Stimulated activated CD8-positive, alpha-beta memory T cell treated with anti-CD3 and anti-CD28 coated beads, Interleukin-4, amount 100 ng/mL, for 24 hours (primary cell): Measurements from ENCODE around the gene SUPT5H.

Experiments
- DNase-seq: peaks from one replicate; pipeline ENCODE4 v3.0.0-alpha.2; 2020; ENCODE audit warnings: low read depth

SUPT5H gene

DNA sequence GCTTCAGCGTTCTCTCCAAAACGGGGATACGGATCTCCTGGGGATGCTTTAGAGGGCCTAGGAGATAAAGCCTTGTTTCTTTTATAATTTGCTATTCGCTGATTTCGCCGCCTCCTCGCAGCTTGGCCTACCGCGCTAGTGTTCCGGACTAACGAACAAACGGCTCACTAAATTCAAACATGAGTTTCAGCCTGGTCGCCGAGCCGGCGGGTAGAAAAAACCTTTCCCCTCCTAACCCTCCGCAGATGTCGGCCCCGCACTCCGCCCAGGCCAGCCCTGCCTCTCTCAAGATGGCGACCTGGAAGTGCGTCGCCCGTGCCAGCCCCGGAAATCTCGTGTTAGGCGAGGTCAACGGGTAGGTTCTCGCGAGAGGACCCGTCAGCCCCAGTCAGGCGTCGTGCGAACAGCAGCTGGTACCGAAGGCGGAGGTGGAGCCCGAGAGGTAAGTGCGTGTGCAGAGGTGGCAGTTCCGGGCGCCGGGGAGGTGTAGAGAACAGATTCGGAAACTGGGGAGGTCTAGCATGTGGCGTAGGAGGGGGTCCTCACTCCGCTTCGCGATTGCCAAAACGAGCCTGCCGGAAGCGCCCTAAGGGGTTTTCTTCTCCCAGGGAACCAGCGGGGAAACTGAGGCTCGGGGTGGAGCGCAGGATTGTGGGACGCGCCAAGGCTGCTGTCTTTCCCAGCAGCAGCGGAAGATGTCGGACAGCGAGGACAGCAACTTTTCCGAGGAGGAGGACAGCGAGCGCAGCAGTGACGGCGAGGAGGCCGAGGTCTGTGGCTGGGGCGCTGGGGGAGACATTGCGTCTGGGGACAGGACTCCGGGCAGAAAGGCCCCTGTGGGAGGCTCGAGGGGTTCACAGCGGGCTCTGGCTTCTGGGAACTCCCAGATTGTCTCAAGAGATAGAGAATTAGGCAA is at the start of gene SUPT5H:
TSS of gene SUPT5H (plus strand) at position 387 of the 916 bp plus-strand sequence. CDS start at position 696, 309 bp downstream.
- peak; percentile 96 for DNase-seq

DNA sequence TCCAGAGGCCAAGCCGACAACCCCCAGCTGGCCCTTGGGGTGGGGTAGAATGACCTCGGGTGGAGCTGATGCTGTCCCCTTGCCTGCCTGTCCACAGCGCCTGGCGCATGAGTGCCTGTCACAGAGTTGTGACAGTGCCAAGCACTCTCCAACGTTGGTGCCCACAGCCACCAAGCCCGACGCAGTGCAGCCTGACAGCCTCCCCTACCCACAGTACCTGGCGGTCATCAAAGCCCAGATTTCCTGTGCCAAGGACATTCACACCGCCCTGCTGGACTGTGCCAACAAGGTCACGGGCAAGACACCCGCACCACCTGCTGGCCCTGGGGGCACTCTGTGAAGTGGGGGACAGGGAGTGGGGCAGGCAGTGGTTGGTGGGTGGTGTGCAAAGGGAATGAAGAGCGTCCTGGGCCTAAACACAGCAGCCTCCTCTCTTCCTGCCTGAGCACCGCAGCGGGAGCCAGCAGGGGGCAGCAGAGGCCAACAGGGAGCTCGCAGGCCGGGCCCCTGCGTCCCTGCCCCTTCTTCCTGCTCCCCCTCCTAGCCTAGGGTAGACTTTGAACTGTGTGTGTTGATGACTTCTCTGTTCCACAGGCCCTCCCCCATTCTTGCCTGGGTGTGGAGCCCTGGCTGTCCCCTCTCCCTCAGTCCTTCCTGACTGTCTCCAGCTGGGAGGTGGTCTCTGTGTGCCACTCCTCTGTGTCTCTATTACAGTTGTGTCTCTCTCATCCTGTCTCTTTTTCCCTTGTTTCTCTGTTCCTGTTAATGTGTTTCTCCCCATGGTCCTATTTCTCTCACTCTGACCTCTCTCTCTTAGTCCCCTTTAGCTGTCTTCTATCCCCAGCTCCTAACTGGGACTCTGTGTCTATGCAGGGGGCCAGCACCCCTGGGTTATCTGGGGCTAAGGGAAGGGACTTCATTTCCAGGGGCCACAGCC is 47.8 kb upstream of the SUPT5H start:
- peak; percentile 89 for DNase-seq

DNA sequence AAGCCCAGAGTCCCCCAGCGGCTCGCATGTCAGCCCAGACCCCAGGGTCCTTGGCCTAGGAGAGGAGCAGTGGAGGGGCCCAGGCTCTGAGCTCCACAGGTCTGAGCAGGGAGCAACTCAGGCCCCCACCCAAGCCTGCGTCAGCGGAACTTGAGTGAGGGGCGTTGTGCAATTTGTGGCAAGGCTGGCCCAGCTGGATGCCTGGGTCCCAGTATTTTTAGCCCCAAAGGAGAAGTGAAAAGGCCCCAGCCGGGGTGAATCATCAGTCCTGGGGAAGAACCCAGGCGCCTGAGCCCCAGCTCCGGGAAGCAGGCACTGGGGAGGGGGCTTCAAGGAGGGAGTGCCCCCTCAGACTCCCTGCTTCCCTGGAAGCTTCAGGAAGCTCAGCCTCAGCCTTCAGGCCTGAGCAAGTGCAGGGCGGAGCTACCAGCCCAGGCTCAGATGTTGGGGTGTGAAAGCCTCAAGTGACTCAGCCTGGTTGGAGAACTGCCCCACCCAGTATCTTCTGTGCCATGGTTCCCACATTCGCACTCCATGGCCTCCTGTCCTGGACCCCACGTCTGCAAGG is 47.0 kb upstream of the SUPT5H start:
- DNase-seq: peak; percentile 44

DNA sequence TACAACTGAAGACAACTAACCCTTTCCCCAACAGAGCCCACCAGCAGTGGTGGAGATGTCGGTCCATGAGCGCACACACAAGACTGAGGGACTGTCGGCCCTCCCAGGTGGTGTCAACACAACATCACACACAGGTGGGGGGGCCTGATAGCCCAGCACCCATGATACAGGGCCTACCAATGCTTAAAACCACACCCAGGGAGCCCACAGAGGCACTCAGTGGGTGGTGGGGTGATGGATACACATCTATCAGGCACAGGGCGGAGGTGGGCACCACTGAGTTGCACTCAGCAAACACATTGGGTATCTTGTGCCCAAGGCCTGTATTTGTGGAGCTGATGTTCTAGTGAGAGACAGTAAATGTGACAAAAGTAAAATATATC is 45.7 kb upstream of the SUPT5H start:
- no peak for DNase-seq

DNA sequence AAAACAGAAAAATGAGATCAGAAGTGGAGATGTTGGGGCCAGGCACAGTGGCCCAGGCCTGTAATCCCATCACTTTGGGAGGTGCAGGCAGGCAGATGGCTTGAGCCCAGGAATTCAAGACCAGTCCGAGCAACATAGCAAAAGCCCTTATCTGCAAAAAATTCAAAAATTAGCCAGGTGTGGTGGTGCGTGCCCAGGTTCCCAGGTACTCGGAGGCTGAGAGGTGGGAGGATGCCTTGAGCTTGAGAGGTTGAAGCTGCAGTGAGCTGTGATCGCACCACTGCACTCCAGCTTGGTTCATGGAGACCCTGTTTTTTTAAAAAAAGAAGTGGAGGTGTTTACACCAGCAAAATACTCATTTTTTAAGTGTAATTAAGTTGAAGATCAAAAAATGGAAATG is 45.3 kb upstream of the SUPT5H start:
- no peak for DNase-seq

DNA sequence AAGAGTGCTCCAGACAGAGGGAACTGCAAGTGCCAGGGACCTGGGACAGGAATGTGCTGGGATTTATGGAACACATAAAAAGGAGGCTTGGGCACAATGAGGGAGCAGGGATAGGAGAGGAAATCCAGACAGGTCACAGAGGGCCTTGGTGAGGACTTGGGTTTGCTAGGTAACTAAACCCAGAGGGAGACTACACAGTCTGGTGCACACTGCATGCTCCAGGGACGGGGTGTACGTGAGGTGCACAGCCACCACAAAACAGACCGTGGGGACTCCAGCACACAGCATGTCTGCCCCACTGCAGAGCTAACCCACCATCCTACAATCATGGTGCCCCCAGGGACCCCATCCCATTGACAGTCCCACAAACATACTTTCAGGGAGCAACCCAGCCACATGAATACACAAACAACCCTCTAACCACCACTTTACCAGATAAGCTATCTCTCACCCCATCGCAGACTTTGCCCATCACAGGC is 44.3 kb upstream of the SUPT5H start:
- DNase-seq: no peak

DNA sequence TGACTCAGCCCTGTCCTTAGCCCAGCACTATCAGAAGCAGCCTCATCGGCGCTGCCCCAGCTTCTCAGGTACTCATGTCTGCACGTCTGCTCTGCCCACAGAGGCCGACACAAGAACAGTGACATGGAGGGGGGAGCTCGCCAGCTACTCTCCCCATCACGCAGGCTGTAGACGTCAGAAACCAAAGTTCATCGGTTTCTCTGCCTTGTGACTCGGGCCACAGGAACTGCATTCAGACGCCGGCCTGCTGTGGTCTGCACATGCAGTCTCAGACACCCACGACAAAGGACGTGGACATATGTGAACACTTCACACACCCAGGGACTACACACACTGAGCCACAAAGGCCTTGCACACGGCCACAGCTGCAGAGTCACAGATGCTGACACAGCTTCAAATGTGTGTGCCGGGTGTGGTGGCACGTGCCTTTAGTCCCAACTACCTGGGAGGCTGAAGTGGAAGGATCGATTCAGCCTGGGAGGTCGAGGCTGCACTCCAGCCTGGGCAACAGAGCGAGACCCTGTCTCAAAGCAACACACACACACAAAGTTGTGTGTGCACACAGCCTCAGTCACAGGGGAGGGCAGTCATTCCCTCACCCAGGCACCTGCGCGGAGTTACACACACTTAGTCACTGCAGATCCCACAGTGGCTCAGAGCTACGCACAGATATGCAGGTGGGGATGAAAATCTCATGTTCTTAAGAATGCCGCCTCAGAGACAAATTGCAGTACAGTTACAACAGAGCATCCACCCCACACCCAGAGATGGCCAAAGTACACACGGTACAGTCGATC is 43.6 kb upstream of the SUPT5H start:
- DNase-seq: peak; percentile 71

DNA sequence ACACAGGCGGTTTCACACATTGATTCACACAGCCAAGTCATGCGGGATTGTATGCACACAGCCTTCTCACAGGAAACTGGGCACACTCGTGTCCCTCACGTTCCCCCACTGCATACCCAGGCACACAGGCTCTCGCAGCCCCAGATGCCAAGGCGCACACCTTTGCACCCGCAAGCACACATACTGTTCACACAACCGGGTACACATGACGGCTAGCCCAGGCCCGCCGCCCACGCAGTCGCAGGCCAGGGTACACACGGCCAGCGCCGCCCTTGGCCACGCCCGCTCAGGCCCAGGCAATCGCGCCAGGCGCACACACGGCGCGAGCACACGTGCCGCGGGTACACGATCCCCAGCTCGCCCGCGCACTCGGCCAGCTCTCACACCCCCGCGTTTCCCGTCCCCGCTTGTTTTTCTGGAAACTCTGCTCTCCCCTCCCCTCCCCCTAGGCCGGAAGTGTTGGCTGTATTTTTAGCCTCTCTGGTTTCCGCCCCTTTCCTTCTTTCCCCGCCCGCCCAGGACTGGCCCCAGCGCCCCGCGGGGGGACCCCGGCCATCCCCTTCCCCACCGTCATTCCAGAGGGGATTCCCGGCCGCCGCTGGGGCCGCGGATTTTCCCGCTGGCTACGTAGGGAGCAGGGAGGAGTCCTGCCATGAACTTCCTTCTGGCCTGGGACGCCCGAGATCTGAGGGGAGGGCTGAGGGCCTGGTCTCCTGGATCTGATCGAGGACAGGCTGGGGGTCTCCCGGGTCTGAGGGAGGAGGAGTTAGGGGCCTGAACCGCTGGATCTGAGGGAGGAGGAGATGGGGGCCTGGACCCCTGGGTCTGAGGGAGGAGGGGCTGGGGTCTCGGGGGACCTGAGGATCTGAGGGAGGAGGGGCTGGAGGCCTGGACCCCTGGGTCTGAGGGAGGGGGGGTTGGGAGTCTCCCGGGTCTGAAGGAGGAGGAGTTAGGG is 42.8 kb upstream of the SUPT5H start:
- DNase-seq: peak; percentile 84

DNA sequence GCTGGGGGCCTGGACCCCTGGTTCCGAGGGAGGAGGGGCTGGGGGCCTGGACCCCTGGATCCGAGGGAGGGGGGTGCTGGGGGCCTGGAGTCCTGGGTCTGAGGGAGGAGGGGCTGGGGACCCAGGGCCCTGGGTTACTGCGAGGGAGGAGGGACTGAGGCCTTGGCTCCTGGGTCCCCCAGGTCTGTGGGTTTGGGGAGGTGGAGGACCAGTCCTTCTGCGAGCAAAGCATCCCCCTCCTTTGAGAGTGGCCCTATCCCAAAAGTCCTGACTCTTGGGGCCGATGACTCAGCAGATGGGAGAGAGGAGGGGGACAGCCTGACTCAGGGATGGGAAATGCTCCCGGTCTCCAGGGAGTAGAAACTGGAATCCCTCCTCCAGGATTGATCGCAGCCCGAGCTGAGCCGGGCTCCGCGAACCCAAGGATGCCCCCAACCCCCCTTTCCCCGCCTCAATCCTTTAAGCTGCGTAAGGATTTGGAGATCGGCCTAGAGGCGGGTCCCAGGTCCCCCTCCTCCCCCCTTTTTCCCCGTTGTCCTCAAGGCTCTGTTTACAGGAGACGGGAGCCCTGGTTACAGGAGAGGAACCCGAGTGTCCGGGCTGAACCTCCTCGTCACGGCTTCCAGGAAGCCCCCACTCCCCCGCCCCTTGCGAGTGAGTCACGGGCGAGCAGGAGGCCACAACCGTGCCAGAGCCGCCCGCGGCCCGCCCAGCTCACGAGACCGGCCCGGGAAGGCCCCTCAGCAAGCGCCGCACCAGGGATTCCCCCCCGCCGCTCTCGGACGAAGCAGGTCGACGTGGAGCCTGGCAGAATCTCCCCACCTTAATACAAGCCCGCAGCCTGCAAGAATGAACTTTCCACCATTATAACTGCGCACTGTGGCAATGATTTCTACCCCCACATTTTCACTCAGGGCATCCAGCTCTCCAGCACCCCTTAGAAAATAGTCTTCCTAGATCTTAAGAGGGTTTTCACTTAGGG is 41.8 kb upstream of the SUPT5H start:
- DNase-seq: peak; percentile 97

DNA sequence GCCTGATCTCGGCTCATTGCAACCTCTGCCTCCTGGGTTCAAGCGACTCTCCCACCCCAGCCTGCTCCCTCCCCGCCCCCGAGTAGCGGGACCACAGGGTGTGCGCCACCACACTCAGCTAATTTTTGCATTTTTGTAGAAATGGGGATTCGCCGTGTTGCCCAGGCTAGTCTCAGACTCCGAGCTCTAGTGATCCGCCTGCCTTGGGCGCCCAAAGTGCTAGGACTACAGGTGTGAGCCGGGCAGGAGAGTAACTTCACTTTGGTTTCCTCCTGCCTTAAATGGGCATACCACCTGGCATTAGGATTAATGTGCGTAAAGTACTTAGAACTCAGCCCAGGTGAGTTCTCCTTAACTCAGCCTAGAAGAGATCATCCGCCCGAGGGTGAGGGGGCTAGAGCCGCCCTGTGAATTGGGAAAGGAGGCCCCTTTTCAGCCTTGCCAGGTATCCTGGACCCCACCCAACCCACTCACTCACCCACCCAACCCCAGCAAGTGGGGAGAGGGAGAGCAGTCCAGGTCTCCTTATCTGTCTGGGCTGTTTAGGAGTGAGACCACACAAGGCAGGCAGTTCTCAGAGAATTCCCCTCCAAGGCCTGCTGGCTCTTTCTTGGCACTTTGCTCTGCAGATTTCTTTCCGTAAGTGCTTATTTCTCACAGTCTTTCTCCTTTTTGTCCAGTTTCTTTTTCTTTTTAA is 40.0 kb upstream of the SUPT5H start:
- no peak for DNase-seq

DNA sequence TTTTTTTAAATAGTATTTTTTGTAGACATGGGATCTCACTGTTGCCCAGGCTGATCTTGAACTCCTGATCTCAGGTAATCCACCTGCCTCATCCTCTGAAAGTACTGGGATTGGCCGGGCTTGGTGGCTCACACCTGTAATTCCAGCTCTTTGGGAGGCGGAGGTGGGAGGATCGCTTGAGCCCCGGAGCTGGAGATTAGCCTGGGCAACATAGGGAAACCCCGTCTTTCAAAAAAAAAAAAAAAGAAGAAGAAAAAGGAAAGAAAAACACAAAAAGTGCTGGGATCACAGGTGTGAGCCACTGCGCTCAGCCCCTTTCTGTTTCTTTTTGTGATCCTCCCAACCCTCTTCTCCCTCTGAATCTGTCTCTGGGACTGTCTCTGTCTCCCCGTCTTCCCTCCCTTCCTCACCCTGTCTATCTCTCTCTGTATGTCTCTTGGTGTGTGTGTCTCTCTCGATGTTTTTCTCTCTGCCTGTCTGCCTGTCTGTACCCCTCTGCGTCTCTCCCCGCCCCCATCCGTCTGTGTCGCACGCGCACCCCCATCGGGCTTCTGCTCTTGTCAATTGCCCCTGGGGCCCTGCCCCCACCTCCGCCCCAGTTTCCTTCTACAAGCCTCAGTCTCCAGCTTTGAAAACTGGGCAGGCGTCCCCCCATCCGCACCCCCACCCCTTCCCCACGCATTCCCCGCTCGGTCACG is 39.3 kb upstream of the SUPT5H start:
- DNase-seq: peak; percentile 77

DNA sequence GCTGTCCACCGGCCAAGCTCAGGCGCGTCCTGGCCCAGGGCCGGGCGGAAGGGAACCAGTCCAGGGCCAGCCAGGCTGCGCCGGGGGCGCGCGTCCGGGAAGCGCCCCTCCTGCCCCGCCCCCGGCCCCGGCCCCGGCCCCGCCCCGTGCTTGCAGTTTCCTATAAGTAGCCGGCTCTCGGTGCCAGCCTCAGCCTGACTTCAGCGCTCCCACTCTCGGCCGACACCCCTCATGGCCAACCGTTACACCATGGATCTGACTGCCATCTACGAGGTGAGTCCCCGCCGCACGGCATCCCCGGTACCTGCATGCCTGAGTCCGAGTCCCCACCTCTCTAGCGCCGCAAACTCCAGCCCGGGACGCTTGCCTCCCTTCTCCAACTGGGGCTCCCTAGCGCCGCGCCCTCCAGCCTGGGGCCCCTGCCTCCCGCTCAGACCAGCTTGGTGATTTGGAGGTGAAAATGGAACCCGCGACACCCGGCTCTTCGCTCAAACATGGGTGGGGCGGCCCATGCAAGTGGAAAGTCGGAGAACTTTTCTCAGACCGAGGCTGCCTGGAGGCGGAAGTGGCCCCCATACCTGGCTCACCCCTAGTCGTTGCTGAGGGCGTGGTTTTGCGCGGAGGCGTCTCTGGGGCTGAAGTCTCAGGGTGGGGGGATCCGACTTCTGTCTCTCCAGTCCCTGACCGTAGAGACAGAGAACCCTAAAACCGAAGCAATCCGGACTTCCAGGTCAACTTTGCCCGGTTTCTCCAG is 38.5 kb upstream of the SUPT5H start, which contains the start of gene ZFP36:
TSS of gene ZFP36 (plus strand) at position 192 of the 754 bp plus-strand sequence. CDS start at position 250, 58 bp downstream.
- peak; percentile 79 for DNase-seq

DNA sequence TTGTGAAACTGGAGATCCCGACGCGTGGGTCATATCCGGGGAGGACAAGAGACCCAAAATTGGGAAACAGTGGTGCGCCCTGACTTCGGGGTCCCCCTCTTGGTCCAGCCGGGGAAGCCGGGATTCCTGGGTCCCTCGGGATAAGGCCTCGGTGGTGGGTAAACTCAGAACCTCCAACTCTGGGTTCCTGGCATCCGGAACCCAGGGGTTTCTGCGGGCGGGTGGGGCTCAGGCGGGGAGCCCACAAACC is 38.0 kb upstream of the SUPT5H start:
- DNase-seq: no peak

DNA sequence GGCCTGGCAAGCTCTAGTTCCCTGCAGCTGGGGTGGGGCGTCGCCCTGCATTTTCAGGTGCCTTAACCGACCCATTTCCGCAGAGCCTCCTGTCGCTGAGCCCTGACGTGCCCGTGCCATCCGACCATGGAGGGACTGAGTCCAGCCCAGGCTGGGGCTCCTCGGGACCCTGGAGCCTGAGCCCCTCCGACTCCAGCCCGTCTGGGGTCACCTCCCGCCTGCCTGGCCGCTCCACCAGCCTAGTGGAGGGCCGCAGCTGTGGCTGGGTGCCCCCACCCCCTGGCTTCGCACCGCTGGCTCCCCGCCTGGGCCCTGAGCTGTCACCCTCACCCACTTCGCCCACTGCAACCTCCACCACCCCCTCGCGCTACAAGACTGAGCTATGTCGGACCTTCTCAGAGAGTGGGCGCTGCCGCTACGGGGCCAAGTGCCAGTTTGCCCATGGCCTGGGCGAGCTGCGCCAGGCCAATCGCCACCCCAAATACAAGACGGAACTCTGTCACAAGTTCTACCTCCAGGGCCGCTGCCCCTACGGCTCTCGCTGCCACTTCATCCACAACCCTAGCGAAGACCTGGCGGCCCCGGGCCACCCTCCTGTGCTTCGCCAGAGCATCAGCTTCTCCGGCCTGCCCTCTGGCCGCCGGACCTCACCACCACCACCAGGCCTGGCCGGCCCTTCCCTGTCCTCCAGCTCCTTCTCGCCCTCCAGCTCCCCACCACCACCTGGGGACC is 37.6 kb upstream of the SUPT5H start:
- DNase-seq: peak; percentile 44

DNA sequence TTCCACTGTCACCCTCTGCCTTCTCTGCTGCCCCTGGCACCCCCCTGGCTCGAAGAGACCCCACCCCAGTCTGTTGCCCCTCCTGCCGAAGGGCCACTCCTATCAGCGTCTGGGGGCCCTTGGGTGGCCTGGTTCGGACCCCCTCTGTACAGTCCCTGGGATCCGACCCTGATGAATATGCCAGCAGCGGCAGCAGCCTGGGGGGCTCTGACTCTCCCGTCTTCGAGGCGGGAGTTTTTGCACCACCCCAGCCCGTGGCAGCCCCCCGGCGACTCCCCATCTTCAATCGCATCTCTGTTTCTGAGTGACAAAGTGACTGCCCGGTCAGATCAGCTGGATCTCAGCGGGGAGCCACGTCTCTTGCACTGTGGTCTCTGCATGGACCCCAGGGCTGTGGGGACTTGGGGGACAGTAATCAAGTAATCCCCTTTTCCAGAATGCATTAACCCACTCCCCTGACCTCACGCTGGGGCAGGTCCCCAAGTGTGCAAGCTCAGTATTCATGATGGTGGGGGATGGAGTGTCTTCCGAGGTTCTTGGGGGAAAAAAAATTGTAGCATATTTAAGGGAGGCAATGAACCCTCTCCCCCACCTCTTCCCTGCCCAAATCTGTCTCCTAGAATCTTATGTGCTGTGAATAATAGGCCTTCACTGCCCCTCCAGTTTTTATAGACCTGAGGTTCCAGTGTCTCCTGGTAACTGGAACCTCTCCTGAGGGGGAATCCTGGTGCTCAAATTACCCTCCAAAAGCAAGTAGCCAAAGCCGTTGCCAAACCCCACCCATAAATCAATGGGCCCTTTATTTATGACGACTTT is 36.8 kb upstream of the SUPT5H start:
- DNase-seq: no peak
